ENCODE results near the gene TST. TPM values are rescaled to one million over a fixed set of nuclear protein-coding genes. Genes with fewer than 3 reads are reported as not detected.

The TST gene
- polyA plus RNA-seq, 1 donor (not counting 4 experiments of a cell fraction or from before 2014, with no cell fraction given): 19.9 TPM

GRCh38 chr22:37060801-37061610 lies 41.8 kb upstream of the TST start:
- Histone ChIP-seq H3K4me1 (ENCODE audit: control insufficient read depth, extremely low read depth, insufficient read depth, low read length) (no peaks in the 10 kb centered on the region), H3K9me3 (ENCODE audit: control insufficient read depth, low read depth, low read length) (no peaks in the 10 kb centered on the region), H3K4me2 (ENCODE audit: control insufficient read depth, extremely low read depth, insufficient read depth, low read depth, low read length) (no peak overlapping the region), H3K36me3 (ENCODE audit: control insufficient read depth in 2 of 2, extremely low read depth in 1 of 2, insufficient read depth in 2 of 2, low read length in 2 of 2) (peaks cover 0 to 4% of the 10 kb centered on the region in 2 experiments), H3K27ac (ENCODE audit: control insufficient read depth, insufficient read depth, low read length) (no peak overlapping the region), H3K79me2 (ENCODE audit: control insufficient read depth, insufficient read depth, low read length) (no peaks in the 10 kb centered on the region), H3K9me1 (ENCODE audit: control insufficient read depth, extremely low read depth, insufficient read depth, low read length) (no peaks in the 10 kb centered on the region), H2AFZ (ENCODE audit: control insufficient read depth, low read length) (no peak overlapping the region), H3K9ac (ENCODE audit: control insufficient read depth, extremely low read depth, insufficient read depth, low read length) (no peak overlapping the region), H4K20me1 (ENCODE audit: control insufficient read depth, extremely low read depth, insufficient read depth, low read length) (no peaks in the 10 kb centered on the region), H3K27me3 (ENCODE audit: control insufficient read depth, extremely low read depth, insufficient read depth, low read length) (no peaks in the 10 kb centered on the region), H3K4me3 (ENCODE audit: control insufficient read depth in 2 of 3, extremely low read depth in 1 of 3, insufficient read depth in 2 of 3, low read depth in 1 of 3, low read length in 3 of 3) (no peak overlapping the region)
- dilution Hi-C loops (cut with MboI; ENCODE audit: extremely low pct_ligation_motif_present, low sequenced_read_pairs): no loop called here
- no peak for TF ChIP-seq EZH2 (IDR thresholded peaks at IDR 0.05; ENCODE audit: low read length)
- TF ChIP-seq, protein P1, sequence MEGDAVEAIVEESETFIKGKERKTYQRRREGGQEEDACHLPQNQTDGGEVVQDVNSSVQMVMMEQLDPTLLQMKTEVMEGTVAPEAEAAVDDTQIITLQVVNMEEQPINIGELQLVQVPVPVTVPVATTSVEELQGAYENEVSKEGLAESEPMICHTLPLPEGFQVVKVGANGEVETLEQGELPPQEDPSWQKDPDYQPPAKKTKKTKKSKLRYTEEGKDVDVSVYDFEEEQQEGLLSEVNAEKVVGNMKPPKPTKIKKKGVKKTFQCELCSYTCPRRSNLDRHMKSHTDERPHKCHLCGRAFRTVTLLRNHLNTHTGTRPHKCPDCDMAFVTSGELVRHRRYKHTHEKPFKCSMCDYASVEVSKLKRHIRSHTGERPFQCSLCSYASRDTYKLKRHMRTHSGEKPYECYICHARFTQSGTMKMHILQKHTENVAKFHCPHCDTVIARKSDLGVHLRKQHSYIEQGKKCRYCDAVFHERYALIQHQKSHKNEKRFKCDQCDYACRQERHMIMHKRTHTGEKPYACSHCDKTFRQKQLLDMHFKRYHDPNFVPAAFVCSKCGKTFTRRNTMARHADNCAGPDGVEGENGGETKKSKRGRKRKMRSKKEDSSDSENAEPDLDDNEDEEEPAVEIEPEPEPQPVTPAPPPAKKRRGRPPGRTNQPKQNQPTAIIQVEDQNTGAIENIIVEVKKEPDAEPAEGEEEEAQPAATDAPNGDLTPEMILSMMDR (optimal IDR thresholded peaks at IDR 0.05 in 1 of 3, IDR thresholded peaks at IDR 0.05 in 1 of 3, conservative IDR thresholded peaks at IDR 0.05 in 1 of 3; ENCODE audit: extremely low read depth in 1 of 3, insufficient read depth in 2 of 3, low read length in 3 of 3): no peak
- DNase-seq (ENCODE audit: low read depth, low spot score) (no peak), FAIRE-seq (no peak)

DNA sequence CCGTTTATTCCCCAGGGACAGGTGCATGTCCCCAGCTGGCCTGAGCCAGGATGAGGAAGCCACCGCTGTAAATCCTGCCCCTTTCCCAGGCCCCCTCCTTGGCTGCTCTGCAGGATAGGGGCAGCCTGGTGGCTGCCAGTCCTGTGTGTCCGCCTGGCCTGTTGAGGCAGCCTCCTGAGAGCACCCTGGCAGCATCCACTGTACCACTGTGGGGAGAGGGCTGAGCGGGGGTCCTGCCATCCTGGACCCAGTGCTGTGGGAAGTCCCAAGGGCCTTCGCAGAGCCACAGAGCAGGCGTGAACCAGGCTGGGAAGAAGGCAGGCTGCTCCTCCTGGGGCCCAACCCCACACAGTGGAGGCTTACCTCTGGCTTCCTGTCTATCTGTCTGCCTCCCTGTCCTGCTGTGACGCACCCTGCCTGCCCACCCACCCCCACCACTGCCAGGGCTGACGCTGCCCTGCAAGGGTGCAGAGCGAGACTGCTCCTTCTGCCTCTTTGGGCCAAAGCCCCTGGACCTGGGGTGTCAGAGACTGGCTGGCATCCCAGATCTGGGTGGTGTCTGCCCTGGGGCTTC lies 40.7 kb upstream of the TST start:
- no peak overlapping the region for H3K4me3 ChIP-seq (ENCODE audit: control insufficient read depth in 2 of 3, extremely low read depth in 1 of 3, insufficient read depth in 2 of 3, low read depth in 1 of 3, low read length in 3 of 3)
- H2AFZ ChIP-seq (ENCODE audit: control insufficient read depth, low read length): no peak overlapping the region
- dilution Hi-C loops (cut with MboI; ENCODE audit: extremely low pct_ligation_motif_present, low sequenced_read_pairs): no loop called here
- no peaks in the 10 kb centered on the region for H3K27me3 ChIP-seq (ENCODE audit: control insufficient read depth, extremely low read depth, insufficient read depth, low read length)
- DNase-seq (ENCODE audit: low read depth, low spot score) (no peak), FAIRE-seq (no peak)
- H3K9me1 ChIP-seq (ENCODE audit: control insufficient read depth, extremely low read depth, insufficient read depth, low read length): no peaks in the 10 kb centered on the region
- peaks cover 0 to 6% of the 10 kb centered on the region in 2 experiments for H3K36me3 ChIP-seq (ENCODE audit: control insufficient read depth in 2 of 2, extremely low read depth in 1 of 2, insufficient read depth in 2 of 2, low read length in 2 of 2)
- H4K20me1 ChIP-seq (ENCODE audit: control insufficient read depth, extremely low read depth, insufficient read depth, low read length): no peaks in the 10 kb centered on the region
- H3K9ac ChIP-seq (ENCODE audit: control insufficient read depth, extremely low read depth, insufficient read depth, low read length): no peak overlapping the region
- H3K9me3 ChIP-seq (ENCODE audit: control insufficient read depth, low read depth, low read length): no peaks in the 10 kb centered on the region
- TF ChIP-seq EZH2 (IDR thresholded peaks at IDR 0.05; ENCODE audit: low read length): no peak
- TF ChIP-seq, protein P1 (optimal IDR thresholded peaks at IDR 0.05 in 1 of 3, IDR thresholded peaks at IDR 0.05 in 1 of 3, conservative IDR thresholded peaks at IDR 0.05 in 1 of 3; ENCODE audit: extremely low read depth in 1 of 3, insufficient read depth in 2 of 3, low read length in 3 of 3): no peak
- H3K27ac ChIP-seq (ENCODE audit: control insufficient read depth, insufficient read depth, low read length): no peak overlapping the region
- no peaks in the 10 kb centered on the region for H3K79me2 ChIP-seq (ENCODE audit: control insufficient read depth, insufficient read depth, low read length)
- no peak overlapping the region for H3K4me2 ChIP-seq (ENCODE audit: control insufficient read depth, extremely low read depth, insufficient read depth, low read depth, low read length)
- no peaks in the 10 kb centered on the region for H3K4me1 ChIP-seq (ENCODE audit: control insufficient read depth, extremely low read depth, insufficient read depth, low read length)
